Renal cortex interstitium (tissue), 11 donors: ENCODE measurements around the gene NRP1. TPM values are rescaled to one million over a fixed set of nuclear protein-coding genes. Genes with fewer than 3 reads are reported as not detected.

Experiments
- DNase-seq, 11 donors: peaks; one replicate each; pipeline ENCODE4 v3.0.0-alpha.2; 2013; ENCODE audit warnings: low read depth in 9 of 11, low spot score in 4 of 11; ENCODE audit errors: extremely low read depth in 1 of 11
- polyA plus RNA-seq, 3 donors: library from polyadenylated mRNA; unstranded; fragments of 120-200 nt; gene quantifications; one replicate each; pipeline ENCODE4 v1.2.1, GENCODE V29; 2013; ENCODE audit not compliant: insufficient read length in 3 of 3

The NRP1 gene
- polyA plus RNA-seq, 3 donors: 148 to 156 (median 155) TPM

DNA sequence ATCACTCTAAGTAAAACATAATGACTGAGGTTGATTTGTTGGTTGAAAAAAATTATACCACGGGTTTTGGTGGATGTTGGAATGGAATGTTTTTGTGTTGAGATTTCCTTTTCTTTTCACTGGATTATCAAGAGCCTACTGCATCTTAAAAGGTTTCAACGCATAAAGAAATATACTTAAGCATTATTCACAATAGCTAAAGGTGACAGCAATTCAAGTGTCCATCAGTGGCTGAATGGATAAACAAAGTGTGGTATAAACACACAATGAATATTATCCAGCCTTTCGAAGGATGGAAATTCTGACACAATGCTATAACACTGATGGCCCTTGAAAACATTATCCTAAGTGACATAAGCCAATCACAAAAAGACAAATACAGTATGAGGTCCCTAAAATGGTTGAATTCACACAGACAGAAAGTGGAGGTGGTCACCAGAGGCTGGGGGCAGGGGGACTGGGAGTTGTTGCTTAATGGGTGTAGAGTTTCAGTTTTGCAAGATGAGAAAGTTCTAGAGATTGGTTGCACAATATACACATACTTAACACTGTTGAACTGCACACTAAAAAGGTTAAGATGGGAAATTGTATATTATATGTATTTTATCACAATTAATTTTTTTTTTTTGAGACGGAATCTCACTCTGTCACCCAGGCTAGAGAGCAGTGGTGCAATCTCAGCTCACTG lies 122.3 kb downstream of the NRP1 start:
- no peak for DNase-seq

GRCh38 chr10:33211106-33211878 lies 123.2 kb downstream of the NRP1 start:
- no peak for DNase-seq

- DNase-seq: no peak
Observed at GRCh38 chr10:33209802-33210201, 124.7 kb downstream of the NRP1 start.

GRCh38 chr10:33208166-33208565 lies 126.3 kb downstream of the NRP1 start:
- DNase-seq: no peak

DNA sequence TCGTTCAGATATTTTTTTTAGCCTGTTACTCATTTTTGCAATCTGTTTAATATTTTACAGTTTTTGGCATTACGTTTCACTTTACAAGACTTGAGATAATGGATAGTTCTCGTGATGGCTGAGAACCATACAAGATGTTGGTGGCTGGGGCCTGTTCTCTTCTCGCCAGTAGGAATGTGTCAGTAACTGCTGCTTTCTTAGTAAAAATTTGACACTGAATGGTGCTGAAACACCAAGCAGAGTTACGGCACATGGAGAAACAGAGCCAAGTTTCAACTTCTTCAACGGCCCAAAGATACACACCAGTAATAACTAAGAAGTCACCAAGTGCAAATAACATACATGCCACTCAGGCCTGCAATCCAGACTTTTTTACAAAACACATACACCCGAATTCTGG lies 130.4 kb downstream of the NRP1 start:
- no peak for DNase-seq

DNA sequence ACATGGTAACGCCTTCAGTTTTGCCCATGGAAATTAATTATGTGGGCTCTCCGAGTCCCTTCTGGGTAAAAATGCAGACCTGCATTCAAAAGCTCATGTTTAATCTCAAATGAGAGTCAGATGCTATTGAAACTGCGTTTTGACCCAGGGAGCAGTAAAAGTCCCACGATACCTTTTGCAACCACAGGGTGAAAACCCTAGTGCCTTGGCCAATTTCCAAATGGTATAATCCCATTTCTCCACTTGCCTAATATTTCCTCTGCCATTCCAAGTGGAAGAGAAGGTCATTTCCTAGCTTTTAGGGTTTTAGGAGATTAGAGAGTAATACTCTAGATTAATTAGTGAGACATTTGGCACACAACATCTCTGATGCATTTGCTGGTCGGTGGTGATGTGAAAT lies 132.5 kb downstream of the NRP1 start:
- DNase-seq: no peak

DNA sequence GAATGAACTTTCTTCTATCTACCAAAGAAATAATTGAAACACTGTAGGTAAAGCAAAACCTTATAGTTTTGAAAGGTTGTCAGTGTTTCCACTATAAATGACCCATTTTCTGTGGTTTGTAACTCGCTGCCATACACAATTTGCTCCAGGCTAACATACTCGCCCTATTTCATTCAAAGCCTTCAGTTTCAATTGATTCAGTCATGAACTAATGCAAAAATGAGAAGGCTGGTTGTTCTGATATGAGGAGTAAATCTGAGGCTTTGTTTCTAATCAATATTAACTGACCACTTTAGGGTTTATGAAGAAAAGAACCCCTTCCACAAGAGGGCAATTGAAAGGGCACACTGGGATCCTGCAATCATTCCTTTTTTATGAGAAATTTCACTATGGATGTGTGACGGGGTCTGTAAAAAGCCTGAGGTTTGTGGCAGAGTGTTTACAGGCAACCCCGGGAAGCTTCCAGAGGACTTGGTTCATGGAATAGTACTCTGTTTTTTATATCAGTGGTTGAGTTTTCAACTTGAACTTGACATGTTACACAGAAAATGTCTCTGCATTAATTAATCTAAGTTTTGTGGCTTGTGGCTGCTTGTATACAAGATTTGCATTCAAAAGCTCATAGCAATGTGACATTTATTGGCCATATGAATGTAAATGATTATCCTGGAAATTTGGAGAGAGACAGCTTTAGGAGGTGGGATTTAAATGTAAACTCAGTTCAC lies 133.2 kb downstream of the NRP1 start:
- no peak for DNase-seq

- DNase-seq: no peak
Observed at GRCh38 chr10:33199731-33200232, 134.7 kb downstream of the NRP1 start.

- DNase-seq: no peak
Observed at GRCh38 chr10:33198610-33199009, 135.9 kb downstream of the NRP1 start.

- DNase-seq: peak; percentile 33 to 83 (median 63)
Observed at GRCh38 chr10:33196710-33197491, 137.6 kb downstream of the NRP1 start.

DNA sequence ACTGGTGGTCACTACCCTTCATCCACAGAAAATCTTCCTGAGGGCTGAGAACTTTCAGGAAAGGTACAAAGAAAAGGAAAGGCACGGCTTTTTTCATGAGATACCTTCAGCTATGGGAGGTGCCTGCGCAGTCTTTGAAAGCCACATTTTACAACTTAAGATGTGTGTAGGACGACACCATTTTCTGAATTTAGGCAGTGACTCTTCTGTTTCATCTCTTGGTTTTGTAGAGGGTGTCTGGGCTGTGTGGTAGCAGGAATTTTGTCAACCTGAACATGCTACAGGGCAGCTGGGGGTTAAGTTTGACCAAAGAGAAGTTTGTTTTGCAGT lies 138.1 kb downstream of the NRP1 start:
- no peak for DNase-seq

DNA sequence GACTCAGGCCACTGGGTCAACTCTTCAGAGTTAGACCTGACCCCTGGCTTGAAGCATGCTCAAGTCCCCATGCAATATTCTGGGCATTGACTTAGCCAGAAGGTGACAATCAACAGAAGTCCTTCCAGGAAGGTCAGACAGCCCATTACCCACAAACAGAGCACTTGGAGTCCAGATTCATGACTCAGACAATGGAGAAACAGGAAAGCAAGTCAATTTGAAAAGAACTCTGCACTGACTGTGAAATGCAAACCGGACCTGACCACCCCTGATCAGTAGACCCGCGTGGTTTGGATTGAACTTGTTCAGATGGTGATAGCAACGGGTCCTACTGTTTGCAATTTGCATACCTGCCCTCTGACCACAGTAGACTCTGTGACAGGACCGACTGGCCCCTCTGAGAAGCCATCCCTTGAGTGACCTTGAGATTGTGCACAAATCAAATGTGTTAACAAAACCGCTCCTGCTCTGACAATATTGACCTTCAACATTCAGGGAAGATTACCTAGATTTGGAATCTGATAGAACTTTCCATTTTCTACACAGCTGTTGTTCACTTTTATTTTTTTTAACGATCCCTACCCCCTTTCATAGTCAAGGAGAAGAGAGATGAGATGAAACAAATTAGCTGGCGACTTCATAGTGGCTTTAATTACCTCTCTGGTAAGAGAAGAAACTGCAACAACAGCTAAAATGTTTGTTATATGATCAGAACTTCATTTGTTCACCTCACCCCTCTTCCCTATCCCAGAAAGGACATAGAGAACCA lies 138.7 kb downstream of the NRP1 start:
- DNase-seq: no peak

DNA sequence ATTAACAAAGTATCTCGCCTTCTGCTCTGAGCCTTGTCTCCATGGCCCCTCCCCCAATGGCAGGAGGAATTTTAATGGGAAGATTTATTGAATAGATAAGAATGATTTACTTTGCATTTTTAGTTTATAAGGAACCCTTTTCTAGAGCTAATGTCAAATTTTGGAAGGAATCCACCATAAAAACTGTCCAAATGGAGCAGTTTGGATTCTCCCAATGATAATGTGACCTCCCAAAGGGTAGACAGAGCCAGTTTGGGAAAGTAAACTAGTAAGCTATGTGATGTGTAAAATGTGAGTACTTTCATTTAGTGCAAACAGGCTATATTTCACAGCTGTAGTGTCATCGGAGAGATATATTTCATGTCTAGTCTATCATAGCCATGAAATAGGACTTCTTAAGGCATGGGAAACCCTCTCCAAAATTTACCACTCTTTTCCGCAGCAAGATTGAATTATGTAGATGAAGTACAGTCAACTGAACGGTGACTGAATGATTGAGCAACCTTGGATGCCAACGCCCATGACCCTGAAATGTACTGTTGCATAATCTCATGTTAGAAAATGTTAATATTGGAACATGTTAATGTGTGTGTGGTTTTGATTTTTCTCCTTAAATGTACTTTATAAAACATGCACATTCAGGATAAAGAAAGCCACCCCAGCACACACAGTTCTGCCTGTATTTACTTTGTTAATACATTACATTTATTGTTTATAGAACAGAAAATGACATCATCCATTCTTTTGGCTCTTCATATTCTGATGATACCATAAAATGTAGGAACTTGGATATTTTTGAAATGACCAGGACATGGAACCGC lies 140.6 kb downstream of the NRP1 start:
- peak in 2 of 11 donors; percentile 37 to 40 for DNase-seq

DNA sequence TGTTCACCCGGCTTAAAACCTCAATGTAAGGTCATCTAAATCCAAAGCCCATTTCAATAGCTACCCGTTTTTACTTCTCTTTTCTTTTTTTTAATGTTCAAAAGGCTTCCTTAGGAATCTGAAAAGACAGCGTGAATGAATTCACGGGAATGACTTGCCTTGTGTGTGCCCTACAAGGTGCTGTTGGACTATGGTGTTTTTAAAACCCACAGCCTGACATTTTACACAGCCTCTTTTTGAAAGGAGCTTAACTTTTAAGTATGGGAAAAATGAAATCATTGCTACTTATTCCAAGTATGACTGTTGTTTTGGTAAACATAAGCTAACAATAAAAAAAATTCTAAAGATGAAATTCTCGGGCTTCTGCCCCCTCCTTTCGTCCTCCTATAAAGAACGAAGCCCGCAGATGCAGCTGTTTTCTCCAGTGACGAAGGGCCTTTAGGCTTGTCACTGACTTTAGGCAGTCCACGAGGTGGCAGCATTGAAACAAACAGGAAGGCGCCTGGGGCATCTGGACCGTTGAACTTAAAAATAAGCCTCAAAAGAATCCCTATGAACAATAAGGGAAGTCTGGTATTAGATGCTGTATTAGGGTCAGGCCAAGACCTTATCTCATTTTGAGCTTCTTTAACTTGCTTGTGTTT lies 141.3 kb downstream of the NRP1 start:
- peak; percentile 72 to 93 (median 85) for DNase-seq

GRCh38 chr10:33192190-33192589 lies 142.3 kb downstream of the NRP1 start:
- DNase-seq: no peak

GRCh38 chr10:33190406-33190805 lies 144.1 kb downstream of the NRP1 start:
- no peak for DNase-seq

GRCh38 chr10:33189808-33190207 lies 144.7 kb downstream of the NRP1 start:
- no peak for DNase-seq
